ENCODE data around the gene RAPGEF1. TPM values are rescaled to one million over a fixed set of nuclear protein-coding genes. Genes with fewer than 3 reads are reported as not detected.
"Not testable (repeated sequence)": the region's sequence is repeated elsewhere in the genome, so short reads cannot be mapped to it uniquely, and the experiment has no call there.

Gene RAPGEF1
- total and polyA plus RNA-seq, 9 donors: 17.0 to 64.4 (median 36.4) TPM

DNA sequence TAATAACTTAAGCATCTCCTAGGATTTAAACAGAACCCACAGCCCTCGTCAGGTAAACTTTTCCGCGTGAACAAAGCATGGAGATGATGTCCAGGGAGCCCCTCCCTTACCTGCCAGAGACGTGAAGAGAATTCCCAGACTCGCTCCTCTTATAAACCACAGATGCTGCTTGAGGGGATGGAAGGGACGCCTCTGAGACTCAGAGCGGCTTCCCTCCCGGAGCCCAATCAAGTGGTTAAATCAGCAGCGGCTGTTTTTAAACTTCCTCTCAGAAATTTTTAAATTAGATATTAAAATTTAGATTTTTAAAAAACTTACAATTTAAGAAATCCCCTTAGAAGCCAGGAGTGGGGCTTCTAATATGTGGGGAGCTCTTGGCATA lies 71.8 kb downstream of the RAPGEF1 start:
- no peak for DNase-seq
- peaks cover 6% of the 10 kb centered on the region for H3K4me1 ChIP-seq (ENCODE audit: insufficient read depth)
- 94 to 97% (median 96%) methylated on average over 9 of the region's 9 CpGs for WGBS, 3 donors
- no peaks in the 10 kb centered on the region for H3K27me3 ChIP-seq
- H3K4me3 ChIP-seq: no peak overlapping the region
- H3K27ac ChIP-seq: no peak overlapping the region
- TF ChIP-seq, protein P1, sequence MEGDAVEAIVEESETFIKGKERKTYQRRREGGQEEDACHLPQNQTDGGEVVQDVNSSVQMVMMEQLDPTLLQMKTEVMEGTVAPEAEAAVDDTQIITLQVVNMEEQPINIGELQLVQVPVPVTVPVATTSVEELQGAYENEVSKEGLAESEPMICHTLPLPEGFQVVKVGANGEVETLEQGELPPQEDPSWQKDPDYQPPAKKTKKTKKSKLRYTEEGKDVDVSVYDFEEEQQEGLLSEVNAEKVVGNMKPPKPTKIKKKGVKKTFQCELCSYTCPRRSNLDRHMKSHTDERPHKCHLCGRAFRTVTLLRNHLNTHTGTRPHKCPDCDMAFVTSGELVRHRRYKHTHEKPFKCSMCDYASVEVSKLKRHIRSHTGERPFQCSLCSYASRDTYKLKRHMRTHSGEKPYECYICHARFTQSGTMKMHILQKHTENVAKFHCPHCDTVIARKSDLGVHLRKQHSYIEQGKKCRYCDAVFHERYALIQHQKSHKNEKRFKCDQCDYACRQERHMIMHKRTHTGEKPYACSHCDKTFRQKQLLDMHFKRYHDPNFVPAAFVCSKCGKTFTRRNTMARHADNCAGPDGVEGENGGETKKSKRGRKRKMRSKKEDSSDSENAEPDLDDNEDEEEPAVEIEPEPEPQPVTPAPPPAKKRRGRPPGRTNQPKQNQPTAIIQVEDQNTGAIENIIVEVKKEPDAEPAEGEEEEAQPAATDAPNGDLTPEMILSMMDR (IDR thresholded peaks at IDR 0.05): no peak
- TF ChIP-seq POLR2A (IDR thresholded peaks at IDR 0.05): no peak
- no peak for TF ChIP-seq EP300 (IDR thresholded peaks at IDR 0.05)
- no peaks in the 10 kb centered on the region for H3K36me3 ChIP-seq
- intact Hi-C loops (cut with DNase I): no loop called here
- no peaks in the 10 kb centered on the region for H3K9me3 ChIP-seq

DNA sequence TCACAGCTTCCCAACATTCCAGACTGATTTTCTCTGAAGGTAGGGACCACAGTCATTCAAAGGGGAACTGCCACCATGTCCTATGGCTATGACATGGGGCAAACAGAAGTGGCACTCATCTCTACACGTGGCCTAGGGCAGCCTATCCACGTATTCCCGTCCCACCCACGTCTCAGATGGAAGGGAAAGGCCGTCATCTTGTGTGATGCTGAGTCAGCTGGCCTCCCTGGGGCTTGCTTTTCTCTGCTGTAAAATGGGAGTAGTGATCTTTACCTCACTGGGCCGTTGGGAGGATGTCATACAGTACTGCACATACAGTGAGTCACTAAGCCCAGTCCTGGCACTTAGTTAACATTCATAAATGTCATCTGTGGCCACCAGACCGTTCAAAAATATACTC lies 72.3 kb downstream of the RAPGEF1 start:
- no peak overlapping the region for H3K27ac ChIP-seq
- peaks cover 3% of the 10 kb centered on the region for H3K4me1 ChIP-seq (ENCODE audit: insufficient read depth)
- H3K27me3 ChIP-seq: no peaks in the 10 kb centered on the region
- 85 to 88% (median 85%) methylated on average over 7 of the region's 7 CpGs for WGBS, 3 donors
- no peaks in the 10 kb centered on the region for H3K36me3 ChIP-seq
- intact Hi-C loops (cut with DNase I): no loop called here
- H3K4me3 ChIP-seq: no peak overlapping the region
- H3K9me3 ChIP-seq: no peaks in the 10 kb centered on the region
- TF ChIP-seq EP300 (IDR thresholded peaks at IDR 0.05) (no peak), POLR2A (IDR thresholded peaks at IDR 0.05) (no peak)
- TF ChIP-seq, protein P1 (IDR thresholded peaks at IDR 0.05): no peak
- DNase-seq: no peak

DNA sequence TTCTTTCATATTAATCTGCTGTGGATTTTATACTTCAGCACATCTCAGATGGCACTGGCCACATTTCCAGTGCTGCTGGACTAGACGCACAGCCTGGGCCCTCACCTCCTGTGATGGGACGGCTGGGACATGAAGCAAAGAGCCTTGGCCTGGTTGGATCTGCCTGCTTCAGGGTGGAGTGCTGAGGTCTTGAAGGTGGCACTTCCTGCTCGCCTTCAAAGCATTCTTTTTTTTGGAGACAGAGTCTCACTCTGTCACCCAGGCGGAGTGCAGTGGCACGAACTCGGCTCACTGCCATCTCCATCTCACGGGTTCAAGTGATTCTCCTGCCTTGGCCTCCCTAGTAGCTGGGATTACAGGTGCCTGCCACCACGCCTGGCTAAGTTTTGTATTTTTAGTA lies 73.1 kb downstream of the RAPGEF1 start:
- intact Hi-C loops (cut with DNase I): no loop called here
- Histone ChIP-seq H3K4me1 (ENCODE audit: insufficient read depth) (peaks cover 3% of the 10 kb centered on the region), H3K36me3 (no peaks in the 10 kb centered on the region), H3K27me3 (no peaks in the 10 kb centered on the region), H3K4me3 (no peak overlapping the region), H3K27ac (no peak overlapping the region), H3K9me3 (no peaks in the 10 kb centered on the region)
- DNase-seq: no peak
- TF ChIP-seq POLR2A (IDR thresholded peaks at IDR 0.05) (no peak), EP300 (IDR thresholded peaks at IDR 0.05) (no peak)
- TF ChIP-seq, protein P1 (IDR thresholded peaks at IDR 0.05): no peak
- WGBS, 3 donors: 96 to 98% (median 98%) methylated on average over 8 of the region's 8 CpGs

DNA sequence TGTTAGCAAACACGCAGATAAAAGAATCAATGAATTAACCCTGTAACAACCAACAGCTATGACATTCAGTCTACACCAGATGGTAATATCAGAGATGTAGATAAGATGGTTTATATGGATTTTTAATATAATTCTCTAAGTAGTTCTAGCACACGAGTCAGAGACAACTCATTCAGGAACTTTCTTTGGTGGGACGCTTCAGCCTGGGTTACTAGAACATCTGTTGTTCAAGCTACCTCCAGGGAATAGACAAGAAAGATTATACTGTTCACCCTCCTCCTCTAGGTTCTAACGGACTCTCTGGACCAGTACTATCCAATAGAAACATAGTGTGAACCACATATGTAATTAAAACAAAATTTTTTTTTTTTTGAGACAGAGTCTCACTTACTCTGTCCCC lies 73.8 kb downstream of the RAPGEF1 start:
- 76 to 78% (median 78%) methylated on average over 4 of the region's 4 CpGs for WGBS, 3 donors
- peaks cover 3% of the 10 kb centered on the region for H3K4me1 ChIP-seq (ENCODE audit: insufficient read depth)
- TF ChIP-seq POLR2A (IDR thresholded peaks at IDR 0.05): no peak
- TF ChIP-seq EP300 (IDR thresholded peaks at IDR 0.05): no peak
- TF ChIP-seq, protein P1 (IDR thresholded peaks at IDR 0.05): no peak
- no peak overlapping the region for H3K27ac ChIP-seq
- no peaks in the 10 kb centered on the region for H3K27me3 ChIP-seq
- DNase-seq: no peak
- no peak overlapping the region for H3K4me3 ChIP-seq
- H3K36me3 ChIP-seq: no peaks in the 10 kb centered on the region
- H3K9me3 ChIP-seq: no peaks in the 10 kb centered on the region
- intact Hi-C loops (cut with DNase I): no loop called here

DNA sequence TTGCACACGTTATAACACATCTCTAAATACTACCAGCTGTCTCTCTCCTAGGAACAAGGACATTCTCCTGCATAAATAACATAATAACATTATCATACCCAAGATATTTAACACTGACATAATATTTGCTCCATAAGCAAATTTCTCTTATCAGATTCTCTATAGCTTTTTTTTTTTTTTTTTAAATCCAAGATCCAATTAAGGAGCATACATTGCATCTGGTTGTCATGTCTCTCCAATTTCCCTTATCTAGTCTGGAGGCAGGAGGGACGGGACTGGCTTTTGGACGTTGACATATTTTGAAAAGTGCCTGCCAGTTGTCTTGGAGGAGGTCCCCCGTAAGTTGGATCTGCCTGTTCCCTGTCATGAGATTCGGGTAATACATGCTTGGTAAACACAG lies 76.6 kb downstream of the RAPGEF1 start:
- WGBS, 3 donors: 66 to 76% (median 74%) methylated on average over 5 of the region's 5 CpGs
- intact Hi-C loops (cut with DNase I): no loop called here

DNA sequence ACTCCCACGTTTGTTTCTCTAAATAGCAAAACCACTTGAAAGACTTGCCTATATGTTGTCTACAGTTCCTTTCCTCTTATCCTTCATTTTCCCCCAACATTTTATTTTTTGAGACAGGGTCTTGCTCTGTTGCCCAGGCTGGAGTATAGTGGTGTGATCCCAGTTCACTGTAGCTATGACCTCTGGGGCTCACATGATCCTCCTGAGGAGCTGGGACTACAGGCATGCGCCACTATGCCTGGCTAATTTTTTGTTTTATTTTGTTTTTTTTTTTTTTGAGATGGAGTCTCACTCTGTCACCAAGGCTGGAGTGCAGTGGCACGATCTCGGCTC lies 77.6 kb downstream of the RAPGEF1 start:
- intact Hi-C loops (cut with DNase I); H3K4me3 ChIP-seq; H3K27ac ChIP-seq; DNase-seq; H3K27me3 ChIP-seq; H3K9me3 ChIP-seq; H3K36me3 ChIP-seq: not testable (repeated sequence)
- WGBS, 3 donors: 90 to 95% (median 94%) methylated on average over 4 of the region's 4 CpGs
- peaks cover 12% of the 10 kb centered on the region for H3K4me1 ChIP-seq (ENCODE audit: insufficient read depth)

More for the DNA sequence above, 76.6 kb downstream of the RAPGEF1 start:
- no peak for DNase-seq
- Histone ChIP-seq H3K4me3 (no peak overlapping the region), H3K9me3 (no peaks in the 10 kb centered on the region), H3K36me3 (no peaks in the 10 kb centered on the region), H3K4me1 (ENCODE audit: insufficient read depth) (peaks cover 8% of the 10 kb centered on the region), H3K27ac (no peak overlapping the region), H3K27me3 (no peaks in the 10 kb centered on the region)
- TF ChIP-seq EP300 (IDR thresholded peaks at IDR 0.05) (no peak), POLR2A (IDR thresholded peaks at IDR 0.05) (no peak)
- TF ChIP-seq, protein P1 (IDR thresholded peaks at IDR 0.05): no peak

Data from ovary (tissue), 9 donors.